HG03571 (cell line): ENCODE data around the gene ADIPOR2.
"Not testable (repeated sequence)": the region's sequence is repeated elsewhere in the genome, so short reads cannot be mapped to it uniquely, and the experiment has no call there.

Source experiments
- ATAC-seq: cut with Tn5 transposase; IDR thresholded peaks from one replicate; pipeline ENCODE4 v1.9.1; 2021; ENCODE audit not compliant: unreplicated experiment

ADIPOR2 gene

GRCh38 chr12:1702713-1703112, 11.8 kb downstream of the ADIPOR2 start:
- no peak for ATAC-seq

DNA sequence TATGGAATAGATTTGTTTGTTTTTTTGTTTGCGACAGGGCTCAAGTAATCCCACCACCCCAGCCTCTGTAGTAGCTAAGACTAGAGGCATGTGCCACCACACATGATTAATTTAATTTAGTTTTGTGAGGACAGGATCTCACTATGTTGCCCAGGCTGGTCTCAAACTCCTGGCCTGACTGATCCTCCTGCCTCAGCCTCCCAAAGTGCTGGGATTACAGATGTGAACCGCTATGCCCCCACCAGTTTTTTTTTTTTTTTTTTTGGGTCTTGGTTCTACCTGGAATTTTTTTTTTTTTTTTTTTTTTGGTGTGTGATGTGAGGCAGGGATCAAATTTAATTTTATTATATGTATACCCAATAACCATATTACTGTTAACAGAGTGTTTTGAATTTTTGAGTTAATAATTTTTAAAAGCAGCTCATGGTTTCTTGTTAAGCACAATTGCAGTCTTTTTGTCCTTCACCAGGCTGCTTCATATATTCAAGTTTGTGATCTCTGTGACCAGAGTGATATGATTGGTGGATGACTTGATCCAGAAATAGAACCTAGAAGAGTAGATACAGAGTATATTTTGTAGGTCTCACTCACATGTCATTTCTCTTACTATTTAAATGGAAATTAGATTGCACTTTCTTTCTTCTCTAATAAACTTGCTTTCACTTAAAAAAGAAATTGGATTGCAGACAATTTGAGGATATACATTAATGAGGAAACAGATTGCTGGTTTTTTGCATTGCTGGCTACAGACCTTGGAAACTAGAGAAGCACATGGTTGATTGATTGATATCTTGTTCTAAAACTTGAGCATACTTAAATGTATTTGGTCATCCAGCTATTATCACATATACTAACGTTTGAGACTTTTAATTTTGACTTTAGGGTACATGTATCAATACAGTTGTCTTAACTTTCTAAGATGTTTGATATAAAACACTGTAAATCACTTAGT, 13.2 kb downstream of the ADIPOR2 start:
- ATAC-seq = no peak

DNA sequence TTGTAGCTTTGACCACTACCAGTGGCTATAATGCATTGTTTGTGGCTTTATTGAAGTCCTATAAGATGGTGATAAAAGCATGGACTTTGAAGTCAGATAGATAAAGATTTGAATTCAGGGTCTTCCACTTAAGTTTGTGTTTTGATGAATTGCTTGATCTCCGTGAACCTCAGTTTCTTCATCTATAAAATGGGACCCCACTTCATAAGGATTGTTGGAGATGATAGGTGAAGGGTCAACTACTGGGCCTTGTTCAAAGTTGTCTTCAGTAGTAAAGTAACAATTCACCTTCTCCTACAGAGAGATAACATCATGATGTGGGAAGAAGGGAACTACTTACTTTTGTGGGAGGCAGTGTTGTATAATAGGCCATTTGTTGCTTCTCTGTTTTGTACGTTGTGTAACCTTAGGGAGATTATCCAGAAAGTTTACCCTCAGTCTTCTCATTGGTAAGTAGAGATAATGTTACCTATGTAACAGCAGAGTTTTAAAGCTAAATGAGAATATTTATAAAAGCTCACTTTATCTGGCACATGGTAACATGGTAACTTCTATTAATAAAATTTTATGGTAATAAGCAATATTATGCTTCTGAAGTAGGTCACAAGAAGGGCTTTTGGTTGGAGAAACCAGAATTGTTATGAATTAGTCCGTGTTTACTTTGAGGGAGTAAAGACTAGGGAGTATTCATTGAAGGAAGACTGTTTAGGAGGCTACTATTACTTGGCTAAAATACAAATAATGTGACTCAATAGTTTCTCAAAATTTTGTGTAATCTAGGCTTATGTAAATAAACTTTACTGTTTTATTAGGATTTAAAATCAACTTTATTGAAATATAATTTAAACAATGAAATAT, 15.1 kb downstream of the ADIPOR2 start:
- no peak for ATAC-seq

DNA sequence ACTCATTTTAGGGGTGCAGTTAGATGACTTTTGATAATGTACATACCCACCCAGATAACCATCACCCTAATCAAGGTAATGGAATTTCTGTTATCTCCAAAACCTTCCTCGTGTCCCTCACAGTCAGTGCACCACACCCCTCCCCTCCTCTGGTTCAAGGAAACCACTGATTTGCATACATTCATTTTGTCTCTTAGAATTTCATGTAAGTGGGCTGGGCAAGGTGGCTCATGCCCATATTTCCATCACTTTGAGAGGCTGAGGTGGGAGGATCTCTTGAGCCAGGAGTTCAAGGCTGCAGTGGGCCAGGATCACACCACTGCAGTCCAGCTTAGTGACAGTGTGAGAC, 15.7 kb downstream of the ADIPOR2 start:
- no peak for ATAC-seq

DNA sequence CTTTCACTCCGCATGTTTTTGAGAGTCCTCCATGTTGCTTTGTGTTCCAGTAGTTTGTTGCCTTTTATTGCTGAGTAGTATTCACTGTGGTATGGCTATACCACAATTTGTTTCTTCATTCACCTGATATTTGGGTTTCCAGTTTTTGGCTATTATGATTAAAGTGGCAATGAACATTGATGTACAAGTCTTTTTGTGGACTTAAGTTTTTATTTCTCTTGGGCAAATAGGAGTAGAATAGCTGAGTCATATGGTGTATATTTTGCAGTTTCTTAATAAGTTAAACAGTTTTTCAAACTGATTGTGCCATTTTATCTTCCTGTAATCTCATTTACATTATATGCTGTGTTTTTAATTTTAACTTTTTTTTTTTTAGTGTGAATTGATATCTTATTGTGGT, 16.2 kb downstream of the ADIPOR2 start:
- no peak for ATAC-seq

DNA sequence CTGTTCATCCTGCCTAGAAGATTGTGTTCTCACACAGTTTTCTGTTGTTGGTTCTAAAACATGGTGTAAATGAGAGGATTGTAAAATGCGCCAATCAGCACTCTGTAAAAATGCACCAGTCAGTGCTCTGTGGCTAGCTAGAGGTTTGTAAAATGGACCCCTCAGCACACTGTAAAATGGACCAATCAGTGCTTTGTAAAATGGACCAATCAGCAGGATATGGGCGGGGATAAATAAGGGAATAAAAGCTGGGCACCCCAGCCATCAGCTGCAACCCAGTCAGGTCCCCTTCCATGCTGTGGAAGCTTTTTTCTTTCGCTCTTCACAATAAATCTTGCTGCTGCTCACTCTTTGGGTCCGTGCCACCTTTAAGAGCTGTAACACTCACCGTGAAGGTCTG, 19.1 kb downstream of the ADIPOR2 start:
- not testable (repeated sequence) for ATAC-seq

- not testable (repeated sequence) for ATAC-seq
Measured at GRCh38 chr12:1710870-1711269, 20.0 kb downstream of the ADIPOR2 start.

- not testable (repeated sequence) for ATAC-seq
Measured at GRCh38 chr12:1711536-1712211, 20.8 kb downstream of the ADIPOR2 start.

DNA sequence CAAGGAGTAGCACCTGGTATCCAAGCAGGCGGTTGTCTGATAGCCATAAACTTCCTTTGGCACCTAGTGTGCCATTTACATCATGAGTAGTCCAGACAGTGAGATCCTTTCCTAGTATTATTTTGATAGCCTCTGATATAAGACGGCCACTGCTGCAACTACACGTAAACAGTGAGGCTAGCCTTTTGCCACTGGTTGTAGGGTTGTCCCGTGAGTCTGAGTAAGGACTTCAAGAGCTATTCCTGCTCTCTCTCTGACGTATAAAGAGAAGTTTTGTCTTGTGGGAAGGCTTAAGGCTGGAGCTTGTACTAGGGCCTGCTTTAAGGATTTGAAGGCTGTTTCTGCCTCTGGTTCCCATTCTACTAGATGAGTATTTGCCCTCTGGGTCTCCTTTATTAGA, 21.4 kb downstream of the ADIPOR2 start:
- ATAC-seq = not testable (repeated sequence)

DNA sequence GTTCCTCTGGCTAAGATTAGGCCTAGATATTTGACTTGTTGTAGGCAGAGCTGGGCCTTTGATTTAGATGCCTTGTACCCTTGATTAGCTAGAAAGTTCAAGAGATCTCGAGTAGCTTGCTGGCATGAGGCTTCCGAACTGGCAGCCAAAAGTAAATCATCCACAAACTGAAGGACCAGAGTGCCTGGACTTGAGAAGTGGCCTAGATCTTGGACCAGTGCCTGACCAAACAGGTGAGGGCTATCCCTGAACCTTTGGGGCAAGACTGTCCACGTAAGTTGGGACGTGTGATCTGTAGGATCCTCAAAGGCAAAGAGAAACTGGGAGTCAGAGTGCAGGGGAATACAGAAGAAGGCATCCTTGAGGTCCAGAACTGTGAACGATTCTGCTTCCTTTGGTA, 22.0 kb downstream of the ADIPOR2 start:
- ATAC-seq = not testable (repeated sequence)

DNA sequence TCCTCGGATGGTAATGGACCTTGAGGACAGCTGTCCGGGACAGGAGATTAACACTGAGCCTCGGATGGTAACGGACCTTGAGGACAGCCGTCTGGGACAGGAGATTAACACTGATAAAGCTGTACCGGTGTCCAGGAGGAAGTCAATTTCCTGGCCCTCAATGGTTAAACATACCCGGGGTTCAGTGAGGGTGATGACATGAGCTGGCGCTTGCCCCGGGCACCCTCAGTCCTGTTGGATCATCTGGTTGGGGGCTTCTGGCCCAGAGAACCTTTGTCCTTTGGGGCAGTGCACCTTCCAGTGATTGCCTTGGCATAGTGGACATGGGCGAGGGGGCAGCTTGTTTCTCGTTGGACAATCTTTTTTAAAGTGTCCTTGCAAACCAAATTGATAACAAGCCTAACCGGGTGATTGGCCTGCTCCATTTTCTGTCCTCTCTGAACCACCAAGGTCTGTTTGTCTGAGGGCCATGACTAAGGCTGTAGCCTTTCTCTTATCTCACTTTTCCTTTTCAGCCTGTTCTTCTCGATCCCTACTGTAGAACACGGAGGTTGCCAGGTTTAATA, 23.0 kb downstream of the ADIPOR2 start:
- not testable (repeated sequence) for ATAC-seq

DNA sequence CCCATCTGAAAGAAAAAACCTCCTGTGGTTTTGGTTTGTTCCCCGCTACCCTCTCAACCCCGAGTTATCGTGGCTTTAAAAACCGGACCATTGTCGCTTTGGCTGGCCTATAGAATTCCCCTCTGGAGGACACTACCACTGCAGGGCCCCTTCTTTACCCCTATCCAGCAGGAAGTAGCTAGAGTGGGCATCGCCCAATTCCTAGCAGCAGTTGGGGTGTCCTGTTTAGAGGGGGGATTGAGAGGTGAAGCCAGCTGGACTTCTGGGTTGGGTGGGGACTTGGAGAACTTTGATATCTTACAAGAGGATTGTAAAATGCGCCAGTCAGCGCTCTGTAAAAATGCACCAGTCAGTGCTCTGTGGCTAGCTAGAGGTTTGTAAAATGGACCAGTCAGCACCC, 24.6 kb downstream of the ADIPOR2 start:
- not testable (repeated sequence) for ATAC-seq

DNA sequence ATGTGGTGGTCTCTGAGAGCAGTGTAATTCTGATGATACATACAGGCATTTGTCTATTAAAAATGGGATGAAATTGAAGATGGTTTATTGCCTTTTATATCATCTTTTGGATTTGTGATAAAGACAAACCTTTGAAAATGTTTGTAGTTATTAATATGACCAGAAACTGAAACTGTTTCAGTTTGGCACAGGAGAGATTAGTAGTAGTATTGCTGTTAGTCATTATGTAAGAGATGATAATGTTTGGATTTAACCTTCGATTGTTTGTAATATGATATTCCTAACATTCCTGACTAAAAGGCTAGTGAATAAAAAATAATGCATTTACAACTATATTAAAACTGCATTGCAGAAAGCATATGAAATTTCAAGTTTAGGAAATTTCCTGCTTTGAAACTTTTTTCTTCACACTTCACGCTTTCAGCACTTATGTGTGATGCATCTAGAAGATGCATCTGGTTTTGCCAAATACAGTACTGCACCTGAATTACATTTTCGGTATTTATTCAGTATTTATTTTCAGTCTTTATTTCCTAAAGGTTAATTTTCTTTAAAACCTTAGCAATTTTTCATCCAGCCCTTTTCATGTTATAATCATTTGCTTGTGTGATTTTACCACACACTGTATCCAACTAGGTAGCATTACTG, 25.5 kb downstream of the ADIPOR2 start:
- ATAC-seq = no peak

DNA sequence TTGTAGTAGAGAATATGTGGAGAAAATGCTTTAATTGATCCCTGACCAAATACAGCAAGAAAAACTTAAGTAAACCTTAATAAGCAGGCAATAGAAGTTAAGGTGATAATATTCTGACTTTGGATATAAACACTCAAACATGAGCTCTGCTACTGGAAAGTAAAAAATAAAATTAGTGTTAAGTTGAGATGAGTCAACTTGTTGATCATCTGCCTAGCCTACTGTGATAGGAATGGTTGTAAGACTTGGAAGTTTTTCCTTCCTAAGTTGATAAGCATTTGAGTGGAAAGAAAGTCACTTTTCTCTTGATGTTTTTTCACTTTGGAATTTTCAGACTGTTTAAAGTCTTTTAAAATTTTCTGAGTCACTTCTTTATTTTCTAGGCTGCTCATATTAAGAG, 26.0 kb downstream of the ADIPOR2 start:
- ATAC-seq = no peak

DNA sequence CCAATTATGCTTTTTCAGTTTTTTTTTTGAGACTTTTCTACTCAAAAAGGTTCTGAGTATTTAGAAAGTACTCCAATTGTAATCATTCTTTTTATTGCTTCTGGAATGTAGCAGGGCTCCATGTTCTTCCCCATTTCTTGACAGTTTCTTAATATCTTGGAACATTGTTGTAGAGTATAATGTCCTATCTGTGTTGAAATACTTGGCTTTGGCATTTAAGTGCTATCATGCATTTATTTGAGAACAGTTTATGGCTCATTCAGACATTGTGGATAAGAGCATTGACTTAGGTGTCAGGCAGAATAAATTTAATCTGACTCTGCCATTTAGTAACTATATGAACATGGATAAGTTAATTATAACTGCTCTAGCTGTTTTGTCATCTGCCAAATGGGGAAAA, 28.3 kb downstream of the ADIPOR2 start:
- ATAC-seq = no peak

GRCh38 chr12:1720494-1720893, 29.6 kb downstream of the ADIPOR2 start:
- no peak for ATAC-seq

DNA sequence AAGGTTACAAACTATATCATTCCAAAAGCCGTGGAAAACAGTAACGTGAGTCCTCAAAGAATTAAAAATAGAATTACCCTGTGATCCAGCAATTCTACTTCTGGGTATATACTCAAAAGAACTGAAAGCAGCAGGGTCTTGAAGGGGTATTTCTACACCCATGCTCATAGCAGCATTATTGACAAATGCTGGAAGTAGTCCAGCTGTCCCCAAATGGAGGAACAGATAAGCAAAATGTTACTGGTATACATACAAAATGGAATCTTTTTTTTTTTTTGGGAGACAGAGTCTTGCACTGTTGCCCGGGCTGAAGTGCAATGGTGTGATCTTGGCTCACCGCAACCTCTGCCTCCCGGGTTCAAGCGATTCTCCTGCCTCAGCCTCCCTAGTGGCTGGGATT, 32.9 kb downstream of the ADIPOR2 start:
- ATAC-seq = no peak

- no peak for ATAC-seq
Measured at GRCh38 chr12:1724250-1724649, 33.4 kb downstream of the ADIPOR2 start.

DNA sequence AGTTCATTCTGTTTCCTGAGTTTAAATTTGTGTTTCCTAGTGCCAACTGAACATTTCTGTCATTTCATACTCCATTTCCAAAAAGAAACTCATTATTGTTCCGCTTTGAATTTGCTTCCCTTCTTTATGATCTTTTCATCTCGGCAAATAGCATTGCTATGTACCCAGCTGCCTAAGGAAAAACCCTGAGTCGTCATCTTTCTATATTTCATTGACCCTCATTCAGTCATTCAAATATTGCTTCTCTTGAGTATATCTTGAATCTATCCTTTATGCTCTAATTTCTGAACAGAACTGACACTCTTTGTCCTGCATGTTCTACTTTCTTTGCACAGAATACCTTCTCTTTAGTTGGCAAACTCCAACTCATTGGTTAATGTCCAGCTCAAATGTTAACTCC, 35.9 kb downstream of the ADIPOR2 start:
- ATAC-seq = no peak

- no peak for ATAC-seq
Measured at GRCh38 chr12:1728824-1729223, 38.0 kb downstream of the ADIPOR2 start.
